H9 (cell line): ENCODE data around the gene MGLL. TPM values are rescaled to one million over a fixed set of nuclear protein-coding genes. Genes with fewer than 3 reads are reported as not detected.

Source experiments
- DNase-seq: peaks from one replicate; pipeline ENCODE4 v3.0.0-alpha.2; 2017
- H2AFZ ChIP-seq: one replicate; pipeline ENCODE4 v1.6.1; 2013; ENCODE audit warnings: mild to moderate bottlenecking, low read length, control low read depth, moderate library complexity
- H2AK5ac ChIP-seq: 2 replicates; pipeline ENCODE4 v1.6.1; 2013; ENCODE audit warnings: low read length, control low read depth, mixed read lengths; ENCODE audit not compliant: insufficient read length
- H2BK120ac ChIP-seq: one replicate; pipeline ENCODE4 v1.6.1; 2013; ENCODE audit warnings: low read depth, mild to moderate bottlenecking, low read length, control low read depth, inconsistent platforms; ENCODE audit not compliant: poor library complexity, severe bottlenecking
- H2BK12ac ChIP-seq: 2 replicates; pipeline ENCODE4 v1.6.1; 2013; ENCODE audit warnings: low read length, control low read depth, mixed read lengths, low read depth; ENCODE audit not compliant: insufficient read length
- H2BK15ac ChIP-seq: 2 replicates; pipeline ENCODE4 v1.6.1; 2013; ENCODE audit warnings: low read depth, low read length, control low read depth
- H2BK20ac ChIP-seq: one replicate; pipeline ENCODE4 v1.6.1; 2013; ENCODE audit warnings: low read depth, mild to moderate bottlenecking, low read length, control low read depth, inconsistent platforms; ENCODE audit not compliant: poor library complexity, severe bottlenecking
- H2BK5ac ChIP-seq: 2 replicates; pipeline ENCODE4 v1.6.1; 2013; ENCODE audit warnings: low read length, control low read depth, mixed read lengths; ENCODE audit not compliant: insufficient read length
- H3K14ac ChIP-seq: 2 replicates; pipeline ENCODE4 v1.6.1; 2013; ENCODE audit warnings: low read length, control low read depth; ENCODE audit not compliant: insufficient read depth
- H3K18ac ChIP-seq: 2 replicates; pipeline ENCODE4 v1.6.1; 2013; ENCODE audit warnings: low read depth, mild to moderate bottlenecking, mixed read lengths, low read length, control low read depth; ENCODE audit not compliant: insufficient read length
- H3K23ac ChIP-seq: 2 replicates; pipeline ENCODE4 v1.6.1; 2013; ENCODE audit warnings: low read length, control low read depth, mixed read lengths, low read depth; ENCODE audit not compliant: insufficient read length
- H3K23me2 ChIP-seq: 2 replicates; pipeline ENCODE4 v1.6.1; 2013; ENCODE audit warnings: low read depth, mild to moderate bottlenecking, mixed read lengths, low read length, control low read depth; ENCODE audit not compliant: insufficient read length, poor library complexity, severe bottlenecking
- H3K27ac ChIP-seq: 2 replicates; pipeline ENCODE4 v1.5.1; 2013; ENCODE audit warnings: low read length, control low read depth, mixed read lengths, low read depth; ENCODE audit not compliant: insufficient read length
- H3K27me3 ChIP-seq: 2 replicates; pipeline ENCODE4 v1.6.1; 2013; ENCODE audit warnings: low read length, control low read depth, inconsistent platforms; ENCODE audit not compliant: insufficient read depth
- H3K4ac ChIP-seq: 2 replicates; pipeline ENCODE4 v1.6.1; 2013; ENCODE audit warnings: low read depth, mild to moderate bottlenecking, control low read depth, inconsistent platforms, low read length, moderate library complexity
- H3K4me1 ChIP-seq: 2 replicates; pipeline ENCODE4 v1.6.1; 2013; ENCODE audit warnings: low read length, control low read depth, inconsistent platforms; ENCODE audit not compliant: insufficient read depth
- H3K4me2 ChIP-seq: 2 replicates; pipeline ENCODE4 v1.6.1; 2013; ENCODE audit warnings: low read length, control low read depth, mixed read lengths; ENCODE audit not compliant: insufficient read length, insufficient read depth
- H3K56ac ChIP-seq: 2 replicates; pipeline ENCODE4 v1.6.1; 2013; ENCODE audit warnings: low read depth, mild to moderate bottlenecking, mixed read lengths, low read length, control low read depth; ENCODE audit not compliant: insufficient read length
- H3K79me1 ChIP-seq: 2 replicates; pipeline ENCODE4 v1.6.1; 2013; ENCODE audit warnings: low read depth, mild to moderate bottlenecking, moderate library complexity, low read length, control low read depth, inconsistent platforms; ENCODE audit not compliant: insufficient read depth, poor library complexity, severe bottlenecking
- H3K79me2 ChIP-seq: 2 replicates; pipeline ENCODE4 v1.6.1; 2013; ENCODE audit warnings: low read length, control low read depth, inconsistent platforms; ENCODE audit not compliant: insufficient read depth
- H3K9ac ChIP-seq: 2 replicates; pipeline ENCODE4 v1.6.1; 2013; ENCODE audit warnings: low read length, control low read depth, mixed read lengths; ENCODE audit not compliant: insufficient read length; ENCODE audit errors: extremely low read depth
- H3K9me3 ChIP-seq: one replicate; pipeline ENCODE4 v1.6.1; 2013; ENCODE audit warnings: low read depth, low read length, inconsistent platforms; ENCODE audit not compliant: control insufficient read depth
- H3T11ph ChIP-seq: one replicate; pipeline ENCODE4 v1.6.1; 2013; ENCODE audit warnings: mild to moderate bottlenecking, low read length, control low read depth, inconsistent platforms
- H4K20me1 ChIP-seq: one replicate; pipeline ENCODE4 v1.6.1; 2013; ENCODE audit not compliant: control insufficient read depth, insufficient read length, insufficient read depth
- H4K5ac ChIP-seq: 2 replicates; pipeline ENCODE4 v1.6.1; 2013; ENCODE audit warnings: low read depth, mild to moderate bottlenecking, mixed read lengths, low read length, control low read depth; ENCODE audit not compliant: insufficient read length
- H4K8ac ChIP-seq: replicated peaks from 2 replicates; pipeline ENCODE4 v1.6.1; 2013; ENCODE audit warnings: low read length, control low read depth, mixed read lengths, low read depth; ENCODE audit not compliant: insufficient read length
- H4K91ac ChIP-seq: 2 replicates; pipeline ENCODE4 v1.6.1; 2013; ENCODE audit warnings: low read depth, mild to moderate bottlenecking, moderate library complexity, mixed read lengths, low read length, control low read depth; ENCODE audit not compliant: insufficient read length
- H3K27ac Mint-ChIP-seq, 3 experiments: 2 replicates in 2 of 3; 3 replicates in 1 of 3; pipeline ENCODE4 v1.8.0; 2020 to 2021; ENCODE audit warnings: mixed read lengths in 3 of 3, mild to moderate bottlenecking in 1 of 3, moderate library complexity in 1 of 3
- H3K27me3 Mint-ChIP-seq: 2 replicates; pipeline ENCODE4 v1.8.0; 2021; ENCODE audit warnings: low read depth, mild to moderate bottlenecking, moderate library complexity, mixed read lengths
- H3K36me3 Mint-ChIP-seq, 3 experiments: 2 replicates in 2 of 3; 3 replicates in 1 of 3; pipeline ENCODE4 v1.8.0; 2020 to 2021; ENCODE audit warnings: low read depth in 3 of 3, mixed read lengths in 3 of 3; ENCODE audit not compliant: insufficient read depth in 1 of 3
- H3K4me1 Mint-ChIP-seq, 2 experiments: 2 replicates each; pipeline ENCODE4 v1.8.0; 2020; ENCODE audit warnings: mixed read lengths in 2 of 2
- H3K4me3 Mint-ChIP-seq, 2 experiments: 2 replicates in 1 of 2; 3 replicates in 1 of 2; pipeline ENCODE4 v1.8.0; 2020 to 2021; ENCODE audit warnings: mild to moderate bottlenecking in 2 of 2, mixed read lengths in 2 of 2, moderate library complexity in 1 of 2
- H3K9me3 Mint-ChIP-seq, 2 experiments: 2 replicates in 1 of 2; 3 replicates in 1 of 2; pipeline ENCODE4 v1.8.0; 2020; ENCODE audit warnings: mild to moderate bottlenecking in 2 of 2, mixed read lengths in 2 of 2, moderate library complexity in 1 of 2
- WGBS: extraction: QIAGEN DNeasy Blood & Tissue Kit; methylation state at CpG from one replicate; pipeline ENCODE4 v1.1.7; 2013; ENCODE audit warnings: missing lambda C conversion rate, low lambda C conversion rate, mixed read lengths; ENCODE audit not compliant: insufficient read length; ENCODE audit errors: extremely low coverage; 5-methylcytosine and 5-hydroxymethylcytosine counted together
- total RNA-seq: library from RNA; stranded (reverse); gene quantifications from 2 replicates; pipeline ENCODE4 v1.2.1, GENCODE V29; 2021
- TF ChIP-seq, protein P1 (sequence below): fragments of 200-600 bp; sonication (generic); conservative IDR thresholded peaks from 3 replicates; pipeline ENCODE4 v1.8.0; 2021; ENCODE audit warnings: antibody characterized with exemption, mild to moderate bottlenecking

The MGLL gene
- total RNA-seq, 1 experiment from 2014 or later: 0.11 TPM

DNA sequence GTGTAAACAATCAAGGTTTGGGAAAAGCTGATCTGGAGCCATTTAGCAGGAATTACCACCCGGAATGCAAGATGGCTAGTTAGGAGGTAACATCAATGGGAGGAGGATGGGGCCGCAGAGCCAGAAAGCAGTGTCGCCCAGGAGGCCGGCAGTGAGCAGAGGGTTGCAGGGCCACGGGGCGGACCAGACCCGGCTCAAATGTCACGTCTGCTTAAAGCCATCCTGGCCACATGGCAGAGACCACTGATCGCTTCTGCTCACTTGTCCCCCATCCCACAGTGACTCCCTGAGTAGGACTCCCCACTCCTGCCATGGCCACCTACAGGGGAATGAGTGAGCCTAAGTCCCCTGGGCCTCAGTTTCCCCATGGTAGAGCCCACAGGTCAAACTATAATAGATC is 18.2 kb downstream of the MGLL start:
- Histone ChIP-seq H3K79me1 (no peaks in the 10 kb centered on the region), H2BK15ac (no peak overlapping the region), H3K18ac (no peak overlapping the region), H2BK5ac (no peak overlapping the region), H3K4me1 (no peaks in the 10 kb centered on the region), H4K20me1 (no peaks in the 10 kb centered on the region), H4K91ac (no peak overlapping the region), H3K9ac (no peak overlapping the region), H2AK5ac (no peak overlapping the region), H3K14ac (no peak overlapping the region), H3K27ac (no peak overlapping the region), H3K4ac (no peak overlapping the region), H3T11ph (no peak overlapping the region), H3K9me3 (no peaks in the 10 kb centered on the region), H3K56ac (no peak overlapping the region), H2BK12ac (no peak overlapping the region), H2BK20ac (no peak overlapping the region), H3K23me2 (no peaks in the 10 kb centered on the region), H2BK120ac (no peak overlapping the region), H3K27me3 (no peaks in the 10 kb centered on the region), H3K23ac (no peak overlapping the region), H3K79me2 (no peaks in the 10 kb centered on the region), H2AFZ (no peak overlapping the region), H4K5ac (no peak overlapping the region), H3K4me2 (no peak overlapping the region), H4K8ac (no peak overlapping the region)
- WGBS: no CpG with 5 or more reads among the region's 9 CpGs
- no peaks in the 10 kb centered on the region for H3K9me3 Mint-ChIP-seq
- DNase-seq: no peak
- H3K4me1 Mint-ChIP-seq: peaks cover 4 to 6% of the 10 kb centered on the region in 2 experiments
- peaks cover 3% of the 10 kb centered on the region for H3K27me3 Mint-ChIP-seq
- no peak overlapping the region for H3K4me3 Mint-ChIP-seq
- H3K36me3 Mint-ChIP-seq: no peaks in the 10 kb centered on the region
- TF ChIP-seq, protein P1, sequence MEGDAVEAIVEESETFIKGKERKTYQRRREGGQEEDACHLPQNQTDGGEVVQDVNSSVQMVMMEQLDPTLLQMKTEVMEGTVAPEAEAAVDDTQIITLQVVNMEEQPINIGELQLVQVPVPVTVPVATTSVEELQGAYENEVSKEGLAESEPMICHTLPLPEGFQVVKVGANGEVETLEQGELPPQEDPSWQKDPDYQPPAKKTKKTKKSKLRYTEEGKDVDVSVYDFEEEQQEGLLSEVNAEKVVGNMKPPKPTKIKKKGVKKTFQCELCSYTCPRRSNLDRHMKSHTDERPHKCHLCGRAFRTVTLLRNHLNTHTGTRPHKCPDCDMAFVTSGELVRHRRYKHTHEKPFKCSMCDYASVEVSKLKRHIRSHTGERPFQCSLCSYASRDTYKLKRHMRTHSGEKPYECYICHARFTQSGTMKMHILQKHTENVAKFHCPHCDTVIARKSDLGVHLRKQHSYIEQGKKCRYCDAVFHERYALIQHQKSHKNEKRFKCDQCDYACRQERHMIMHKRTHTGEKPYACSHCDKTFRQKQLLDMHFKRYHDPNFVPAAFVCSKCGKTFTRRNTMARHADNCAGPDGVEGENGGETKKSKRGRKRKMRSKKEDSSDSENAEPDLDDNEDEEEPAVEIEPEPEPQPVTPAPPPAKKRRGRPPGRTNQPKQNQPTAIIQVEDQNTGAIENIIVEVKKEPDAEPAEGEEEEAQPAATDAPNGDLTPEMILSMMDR: no peak
- H3K27ac Mint-ChIP-seq: no peak overlapping the region
